GM18508 (cell line): ENCODE data around the gene DOCK2.

Source experiments
- ATAC-seq: cut with Tn5 transposase; IDR thresholded peaks from one replicate; pipeline ENCODE4 v1.9.1; 2021; ENCODE audit warnings: moderate number of reproducible peaks; ENCODE audit not compliant: insufficient read depth, unreplicated experiment

The DOCK2 gene

DNA sequence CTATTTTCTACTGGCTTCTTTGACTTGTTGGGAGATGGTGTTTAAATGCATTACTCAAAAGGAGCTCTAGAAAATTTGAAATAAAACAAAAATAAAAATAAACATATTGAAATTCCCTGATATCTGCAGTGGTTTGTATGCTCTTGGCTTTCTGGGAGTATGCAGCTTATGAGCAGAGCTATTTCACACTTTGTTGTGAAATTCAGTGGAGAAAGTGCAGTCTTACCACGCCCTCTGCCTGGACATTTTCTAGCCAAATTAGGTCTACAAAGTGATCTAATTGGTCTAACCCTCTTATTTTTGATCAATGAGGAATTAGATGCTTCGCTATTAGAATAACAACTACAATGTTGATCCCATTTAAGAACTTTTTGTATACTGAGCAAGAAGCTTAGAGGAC lies 276.4 kb downstream of the DOCK2 start:
- ATAC-seq, result no peak

DNA sequence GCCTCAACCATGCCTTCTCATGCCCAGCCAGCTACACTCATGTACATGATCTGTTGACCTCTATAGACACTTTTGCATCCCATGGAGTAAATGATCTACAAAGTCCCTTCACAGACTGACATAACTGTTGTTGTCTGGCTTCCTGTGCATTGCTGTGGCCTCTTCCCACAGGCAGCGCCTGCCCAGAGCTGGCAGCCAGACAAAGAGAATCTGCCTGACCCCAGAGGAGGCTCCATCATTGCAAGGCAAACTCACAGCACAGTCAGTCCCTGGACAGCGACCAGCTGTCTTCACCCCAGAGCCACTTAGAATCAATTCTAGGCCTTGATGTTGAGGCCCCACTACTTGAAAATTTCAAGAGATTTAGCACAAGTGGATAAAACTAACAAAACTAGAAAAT lies 277.7 kb downstream of the DOCK2 start:
- no peak for ATAC-seq

DNA sequence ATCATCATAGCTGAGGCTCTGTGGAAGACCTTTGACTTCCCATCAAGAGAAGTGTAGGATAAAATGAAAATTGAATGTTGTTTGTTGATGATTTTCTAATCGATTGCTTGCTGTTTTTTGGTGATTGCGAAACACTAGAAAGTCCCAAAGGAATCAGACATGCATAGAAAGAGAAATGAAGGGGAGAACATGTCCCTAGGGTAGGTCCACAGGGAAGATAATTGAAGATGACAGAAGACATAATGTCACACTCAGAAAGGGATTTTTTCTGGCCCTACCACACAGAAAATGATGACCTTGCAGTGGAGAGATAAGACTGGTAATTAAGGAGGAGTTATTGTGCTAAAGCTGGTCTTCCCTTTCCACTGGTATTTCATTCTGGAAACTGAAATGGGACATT lies 280.4 kb downstream of the DOCK2 start:
- no peak for ATAC-seq

DNA sequence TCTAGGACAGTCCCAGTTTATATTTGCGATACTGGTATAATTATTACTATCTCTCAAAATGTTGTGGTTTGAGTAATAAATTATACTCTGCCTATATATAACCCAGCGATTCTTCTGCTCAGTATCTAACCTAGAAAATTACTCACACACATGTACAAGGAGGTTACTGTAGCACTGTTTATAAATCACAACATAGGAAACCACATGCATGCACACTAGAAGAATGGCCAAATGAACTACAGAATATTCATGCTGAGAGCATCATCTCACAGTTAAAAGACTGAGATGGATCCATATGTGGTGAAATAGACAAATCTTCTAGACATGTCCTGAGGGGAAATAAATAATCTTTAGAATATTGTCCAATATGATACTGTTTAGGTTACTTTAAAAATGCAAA lies 281.2 kb downstream of the DOCK2 start:
- no peak for ATAC-seq

DNA sequence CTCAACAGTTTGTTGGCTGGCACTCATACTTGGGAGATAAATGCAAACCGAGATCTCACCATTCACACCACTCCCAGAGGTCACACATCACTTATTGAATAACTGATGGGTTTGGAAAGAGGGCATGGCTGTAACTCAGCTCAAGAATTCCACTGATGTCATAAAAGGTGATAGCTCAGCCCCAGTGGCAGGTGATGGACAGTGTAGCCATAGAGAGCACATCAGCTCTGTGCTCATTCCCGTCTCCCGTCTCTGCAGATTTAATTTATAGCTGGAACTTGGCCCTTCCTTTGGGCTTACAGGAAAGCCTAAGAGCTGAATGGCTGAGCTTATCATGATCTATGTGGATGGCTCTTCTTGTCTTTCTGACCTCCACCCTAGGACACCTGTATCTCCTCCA lies 283.4 kb downstream of the DOCK2 start:
- ATAC-seq, result no peak

DNA sequence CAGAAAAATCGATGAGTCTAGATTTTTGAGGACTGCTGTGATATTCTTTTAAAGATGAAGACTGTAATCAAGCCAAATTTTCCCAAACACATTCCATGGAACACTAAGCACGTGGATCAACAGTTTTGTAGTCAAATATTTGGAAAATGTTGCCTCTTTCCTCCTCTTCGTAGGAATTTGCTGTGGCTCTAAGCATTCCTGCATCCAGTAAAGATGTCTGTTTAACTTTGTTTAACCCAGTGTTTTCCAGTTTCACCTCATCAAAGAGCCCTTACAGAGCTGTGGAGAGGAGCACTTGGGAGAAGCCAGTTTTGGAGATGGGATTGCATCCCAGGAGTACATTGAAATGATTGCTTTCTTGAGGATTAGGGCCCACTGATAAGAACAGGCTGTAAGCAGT lies 284.3 kb downstream of the DOCK2 start:
- no peak for ATAC-seq

DNA sequence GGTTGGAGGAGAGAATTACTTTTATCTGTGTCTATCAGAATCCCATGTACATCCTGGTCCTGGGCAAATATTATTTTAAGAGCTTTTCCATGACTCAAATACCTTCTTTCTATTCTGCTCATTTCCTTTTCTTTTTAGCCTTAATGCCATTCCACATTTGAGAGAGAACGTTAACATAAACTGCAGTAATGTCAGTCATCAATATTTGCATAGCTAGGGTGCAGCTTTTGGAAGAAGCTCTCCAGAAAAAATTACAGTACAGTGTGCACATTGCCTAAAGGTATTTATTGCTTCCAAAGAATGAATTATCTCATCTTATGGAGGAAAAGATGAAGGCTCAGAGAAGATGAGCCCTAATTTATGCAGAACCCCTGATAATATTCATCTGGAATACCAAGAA lies 284.9 kb downstream of the DOCK2 start:
- ATAC-seq, result no peak

DNA sequence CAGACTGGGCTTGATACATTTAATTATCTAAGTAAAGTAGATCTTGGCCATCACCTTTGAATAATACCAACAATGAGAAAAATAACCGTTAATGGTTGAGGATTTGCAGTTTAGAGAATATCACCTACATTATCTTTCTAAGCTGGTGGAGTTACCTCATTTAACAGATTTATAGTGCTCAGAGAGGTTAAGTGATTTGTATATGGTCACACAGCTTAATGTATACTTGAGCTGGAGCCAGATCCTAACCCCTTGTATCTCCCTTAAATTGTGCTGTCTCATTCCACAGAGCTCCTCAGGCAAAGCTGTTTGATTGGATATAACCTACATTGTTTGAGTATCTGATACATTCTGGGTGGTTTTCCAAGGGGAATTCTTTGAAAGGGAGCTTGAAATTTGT lies 285.4 kb downstream of the DOCK2 start:
- no peak for ATAC-seq

DNA sequence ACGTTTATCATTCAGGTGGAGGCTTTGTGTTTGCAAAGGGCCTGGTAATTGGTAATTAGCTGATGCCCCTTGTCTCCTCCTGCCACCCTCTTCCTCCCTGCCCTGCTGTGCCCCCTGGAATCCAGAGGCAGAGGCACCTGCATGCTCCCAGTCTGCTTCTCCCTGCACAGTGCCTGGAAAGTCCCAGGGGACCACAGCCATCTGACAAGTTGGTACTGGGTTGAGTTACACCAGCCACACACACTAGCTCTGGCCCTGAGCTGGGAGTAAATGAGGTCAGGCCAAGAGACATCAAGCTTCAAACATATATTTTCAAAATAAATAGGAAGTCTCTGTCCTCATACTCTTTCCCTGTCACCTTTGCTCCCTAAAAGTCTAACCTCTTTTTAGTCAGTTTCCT lies 286.9 kb downstream of the DOCK2 start:
- ATAC-seq, result no peak

DNA sequence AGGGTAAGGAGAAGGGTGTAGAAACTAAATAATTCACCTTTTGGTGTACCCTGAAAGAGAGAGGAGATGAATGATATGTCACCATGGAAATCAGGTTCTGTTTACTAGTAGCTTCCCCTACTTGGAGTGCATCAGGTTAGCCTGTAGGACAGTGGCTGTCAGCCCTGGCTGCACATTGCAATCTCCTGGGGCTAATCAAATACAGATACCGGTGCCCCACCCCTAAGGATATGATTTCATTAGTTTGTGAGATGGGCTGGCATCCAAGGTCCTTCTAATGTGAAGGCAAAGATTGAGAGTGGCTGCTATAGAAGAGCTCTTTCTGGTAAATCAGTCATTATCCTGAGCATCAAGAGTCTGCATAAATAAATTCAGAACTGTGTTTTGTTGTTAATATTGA lies 296.1 kb downstream of the DOCK2 start:
- no peak for ATAC-seq

DNA sequence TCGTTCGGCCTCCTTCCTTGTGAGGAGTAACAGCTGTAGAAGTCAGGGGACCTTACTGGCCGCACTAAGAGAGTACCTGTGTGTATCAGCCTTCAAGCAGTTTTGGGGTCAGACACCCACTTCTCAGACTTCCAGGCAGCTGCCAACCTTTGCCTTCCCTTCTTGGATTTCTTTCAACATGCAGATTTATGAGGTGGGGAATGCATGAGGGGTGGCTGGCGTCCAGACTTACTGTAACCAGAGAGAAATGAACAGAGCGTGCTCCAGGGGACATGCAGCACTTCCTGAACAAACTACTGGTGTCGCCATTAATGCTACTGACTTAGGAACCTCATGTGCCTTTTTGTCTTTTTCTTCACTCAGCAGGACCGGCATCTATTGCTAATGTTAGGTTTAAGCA lies 296.5 kb downstream of the DOCK2 start:
- no peak for ATAC-seq

DNA sequence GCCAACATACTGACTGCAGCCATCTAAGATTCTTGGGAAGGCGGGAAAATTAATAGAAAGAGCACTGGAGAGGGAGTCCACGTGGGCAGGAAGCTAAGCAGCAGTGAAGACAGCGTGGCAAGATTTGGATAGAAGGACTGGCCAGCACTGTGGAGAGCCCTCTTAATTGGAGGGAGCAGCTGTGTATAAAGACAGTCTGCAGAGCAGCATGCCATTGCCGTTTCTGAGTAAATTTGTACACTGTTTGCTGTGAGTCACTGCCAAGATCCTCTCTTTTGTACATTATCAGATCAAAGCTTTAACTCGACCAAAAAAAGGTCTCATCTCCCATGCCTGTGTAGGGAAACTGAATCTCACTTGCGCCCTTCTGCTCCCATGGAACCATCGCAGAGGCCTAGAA lies 297.9 kb downstream of the DOCK2 start:
- no peak for ATAC-seq

DNA sequence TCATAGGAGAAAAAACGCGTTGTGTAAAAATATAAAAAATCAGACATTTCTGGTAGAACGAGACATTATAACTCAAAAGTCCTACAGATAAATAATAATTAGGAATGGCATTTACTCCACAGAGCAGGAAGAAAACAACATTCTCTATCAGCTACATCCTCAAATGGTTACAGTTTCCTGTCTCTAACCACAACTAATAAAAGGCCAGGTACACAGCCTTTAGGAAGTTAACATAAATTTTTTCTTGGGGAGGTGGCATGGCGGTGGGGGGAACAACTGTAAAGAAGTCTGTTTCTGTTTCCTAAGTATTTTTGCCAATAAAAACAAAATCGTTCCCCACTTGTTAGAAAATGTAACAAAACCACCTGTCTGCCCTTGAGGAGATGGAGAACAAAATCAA lies 298.7 kb downstream of the DOCK2 start:
- ATAC-seq, result no peak

DNA sequence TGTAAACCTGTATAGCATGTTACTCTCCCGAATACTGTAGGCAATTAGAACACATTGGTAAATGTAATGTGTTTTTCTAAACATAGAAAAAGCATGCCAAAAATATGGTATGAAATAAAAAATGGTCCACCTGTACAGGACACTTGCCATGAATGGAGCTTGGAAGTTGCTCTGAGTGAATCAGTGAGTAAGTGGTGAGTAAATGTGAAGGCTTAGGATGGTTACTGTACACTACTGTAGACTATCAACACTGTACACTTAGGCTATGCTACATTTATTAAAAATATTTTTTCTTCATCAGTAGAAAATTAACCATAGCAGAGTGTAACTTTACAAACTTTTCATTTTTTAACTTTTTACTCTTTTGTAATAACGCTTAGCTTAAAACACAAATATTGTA lies 301.4 kb downstream of the DOCK2 start:
- ATAC-seq, result no peak

DNA sequence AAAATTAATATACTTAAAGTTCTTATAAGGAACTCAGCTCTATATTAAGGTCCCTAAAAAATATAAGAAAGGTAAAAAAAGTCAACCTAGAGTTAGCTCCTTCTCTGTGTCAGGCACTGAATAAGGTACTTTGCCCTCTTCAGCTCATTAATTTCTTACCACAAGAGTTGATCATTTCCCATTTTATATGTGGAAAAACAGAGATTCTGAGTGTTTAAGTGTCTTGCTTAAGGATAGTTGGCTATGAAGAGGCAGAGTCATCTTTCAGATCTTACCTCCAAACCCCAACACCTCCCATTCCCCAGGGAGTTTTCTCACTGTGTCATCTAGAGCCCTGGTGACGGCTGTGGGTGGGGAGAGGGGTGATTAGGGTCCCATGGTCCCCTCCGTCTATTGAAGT lies 302.7 kb downstream of the DOCK2 start:
- ATAC-seq, result no peak

DNA sequence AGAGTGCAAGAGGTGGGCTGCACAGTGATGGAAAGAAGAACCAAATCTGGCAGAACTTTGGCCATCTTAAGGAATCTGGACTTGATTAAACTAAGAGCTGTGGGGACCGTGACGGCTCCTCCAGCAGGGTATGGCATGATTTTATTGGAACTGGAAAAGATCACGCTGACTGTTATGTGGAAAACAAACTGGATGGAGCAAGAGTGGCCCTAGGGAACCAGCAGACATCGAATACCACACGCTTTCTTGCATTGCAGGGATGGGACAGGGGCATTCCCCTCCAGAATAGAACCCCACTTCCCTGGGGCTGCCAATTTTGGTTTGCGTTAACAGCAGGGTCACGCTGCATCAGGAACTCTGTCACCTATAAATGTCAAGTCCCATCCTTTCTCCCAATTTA lies 304.5 kb downstream of the DOCK2 start:
- ATAC-seq, result no peak

DNA sequence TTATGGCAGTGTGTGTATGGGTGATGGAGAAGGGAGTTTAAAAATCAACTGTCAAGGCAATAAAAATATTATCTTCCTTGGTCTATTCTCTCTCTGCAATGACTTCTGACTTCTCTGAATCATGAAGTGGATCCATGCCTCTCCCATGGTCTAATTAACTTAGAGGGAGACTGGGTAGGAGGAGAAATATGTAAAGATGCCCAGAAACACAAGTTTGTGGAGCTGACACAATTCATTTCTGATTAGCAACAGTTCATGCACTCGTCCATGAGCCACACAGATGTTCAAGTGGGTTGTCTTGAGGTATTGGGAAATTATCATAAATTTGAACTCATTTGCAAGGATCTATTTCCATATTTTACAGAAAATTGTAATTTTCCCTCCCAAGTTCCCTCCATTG lies 305.1 kb downstream of the DOCK2 start:
- ATAC-seq, result no peak

DNA sequence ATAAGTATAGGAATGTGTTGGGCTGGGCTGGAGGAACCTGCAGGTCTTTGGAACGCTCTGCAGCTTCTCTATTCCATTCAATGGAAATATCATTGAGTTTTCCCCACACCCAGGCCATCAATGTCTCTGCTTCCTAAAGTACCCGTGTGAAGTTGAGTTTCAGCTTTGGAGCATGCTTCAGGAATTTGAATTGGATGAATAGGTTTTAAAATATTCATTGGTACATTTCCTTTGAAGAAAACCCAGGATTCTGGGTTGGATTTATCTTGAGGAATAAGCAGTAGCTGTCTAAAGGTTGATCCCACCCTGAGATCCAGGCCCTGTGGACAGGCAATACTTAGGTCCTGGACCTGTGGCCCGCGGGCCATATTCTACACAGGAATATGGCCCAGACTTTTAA lies 306.0 kb downstream of the DOCK2 start:
- ATAC-seq, result no peak

DNA sequence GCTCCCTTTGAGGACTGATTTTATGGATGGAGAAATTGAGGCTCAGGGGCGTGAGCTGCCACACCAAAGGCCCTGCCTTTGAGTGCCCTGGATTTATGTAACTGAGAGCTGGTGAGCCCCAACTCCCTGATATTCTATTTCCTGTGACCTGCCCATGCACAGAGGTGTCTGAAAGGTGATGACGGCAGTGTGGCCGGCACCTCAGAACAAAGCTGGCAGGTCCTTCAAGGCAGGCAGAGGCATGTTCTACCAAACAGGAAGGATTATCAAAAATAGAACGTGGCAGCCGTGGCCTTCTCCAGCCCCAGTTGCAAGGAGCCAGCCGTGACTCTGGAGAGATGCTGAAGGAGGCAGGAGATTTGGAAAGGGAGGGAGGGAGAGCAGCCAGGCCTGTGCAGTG lies 307.0 kb downstream of the DOCK2 start:
- ATAC-seq, result no peak

DNA sequence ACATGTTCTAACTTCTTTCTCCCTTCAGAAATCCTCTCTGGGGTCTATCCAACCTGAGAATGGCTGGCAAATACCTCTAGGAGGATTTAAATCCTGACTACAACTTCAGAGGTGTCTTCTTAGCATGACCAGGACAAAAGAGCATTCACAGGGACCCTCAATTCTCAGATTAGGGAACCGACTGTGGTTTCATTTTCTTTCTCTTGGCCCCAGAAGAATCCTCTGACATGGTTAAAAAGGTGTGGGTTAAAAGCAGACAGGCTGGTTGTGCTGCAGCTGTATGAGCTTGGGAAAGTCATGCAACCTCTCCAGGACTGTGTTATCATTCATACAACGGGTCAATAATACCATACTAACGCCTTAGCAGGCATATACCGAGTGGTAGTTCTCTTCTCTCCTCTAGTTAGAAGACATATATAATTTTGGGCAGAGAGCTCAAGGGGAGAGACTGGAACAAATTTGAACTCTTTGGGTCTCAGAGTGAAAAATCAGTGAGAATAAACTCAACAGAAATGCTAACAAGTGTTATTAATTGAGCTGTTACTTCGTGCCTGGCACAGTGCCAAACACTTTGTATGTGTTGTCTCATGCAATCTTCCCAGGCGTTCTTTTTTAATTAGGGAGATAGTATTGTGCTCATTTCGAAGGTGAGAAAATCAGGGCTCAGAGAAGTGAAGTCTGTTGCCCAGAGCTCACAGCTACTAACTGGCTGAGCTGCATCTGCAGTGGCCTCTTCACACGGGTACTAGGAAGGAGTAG lies 308.0 kb downstream of the DOCK2 start:
- no peak for ATAC-seq

DNA sequence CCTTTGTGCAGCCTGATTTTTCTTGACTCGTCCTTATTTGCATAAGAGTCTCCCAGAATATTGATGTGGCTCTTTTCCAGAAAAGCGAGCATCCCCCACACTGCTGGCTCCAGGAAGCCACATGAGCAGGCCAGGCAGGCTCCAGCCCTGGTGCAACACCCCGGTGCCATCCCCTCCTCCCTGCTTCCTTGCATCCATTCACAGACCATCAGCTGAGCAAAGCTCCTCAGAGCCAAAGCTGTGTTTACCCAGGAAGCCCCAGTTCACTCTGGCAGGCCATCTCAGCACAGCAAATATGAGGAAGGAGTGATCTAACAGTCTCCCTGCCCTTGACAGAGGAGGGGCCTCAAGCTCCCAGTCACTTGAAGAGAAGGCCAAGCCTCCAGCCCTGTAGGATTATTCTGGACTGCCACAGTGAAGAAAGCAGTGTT lies 308.8 kb downstream of the DOCK2 start:
- ATAC-seq, result no peak

DNA sequence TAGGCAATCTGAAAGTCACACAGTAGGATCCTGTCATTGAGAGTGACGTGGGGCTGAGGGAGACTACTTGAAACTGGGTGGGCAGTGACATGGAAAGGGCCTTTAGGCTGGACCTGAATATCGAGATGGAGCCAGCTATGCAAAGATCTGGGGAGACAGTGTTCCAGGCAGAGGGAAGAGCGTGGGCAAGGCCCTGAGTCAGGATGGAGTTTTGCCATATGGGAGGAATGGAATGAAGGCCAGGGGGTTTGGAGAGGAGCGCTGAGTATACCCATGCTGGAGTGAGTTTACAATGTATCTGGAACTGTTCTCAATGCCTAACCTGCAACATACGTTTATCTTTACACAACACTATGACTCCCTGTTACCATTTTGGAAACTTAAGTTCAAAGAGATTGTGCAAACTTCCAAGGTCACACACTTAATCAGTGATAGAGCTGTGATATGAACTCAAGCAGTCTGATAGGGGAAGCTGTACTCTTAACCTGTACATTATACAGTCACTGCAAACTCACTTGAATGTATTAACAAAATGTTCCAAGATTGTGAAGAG lies 309.7 kb downstream of the DOCK2 start:
- ATAC-seq, result no peak
